ENCODE measurements around the gene EPHA8. TPM values are rescaled to one million over a fixed set of nuclear protein-coding genes. Genes with fewer than 3 reads are reported as not detected.

Gene EPHA8
- total RNA-seq, 4 donors from 2014 or later, result not detected

GRCh38 chr1:22586356-22587130, 23.3 kb downstream of the EPHA8 start:
- TF ChIP-seq, protein P1, sequence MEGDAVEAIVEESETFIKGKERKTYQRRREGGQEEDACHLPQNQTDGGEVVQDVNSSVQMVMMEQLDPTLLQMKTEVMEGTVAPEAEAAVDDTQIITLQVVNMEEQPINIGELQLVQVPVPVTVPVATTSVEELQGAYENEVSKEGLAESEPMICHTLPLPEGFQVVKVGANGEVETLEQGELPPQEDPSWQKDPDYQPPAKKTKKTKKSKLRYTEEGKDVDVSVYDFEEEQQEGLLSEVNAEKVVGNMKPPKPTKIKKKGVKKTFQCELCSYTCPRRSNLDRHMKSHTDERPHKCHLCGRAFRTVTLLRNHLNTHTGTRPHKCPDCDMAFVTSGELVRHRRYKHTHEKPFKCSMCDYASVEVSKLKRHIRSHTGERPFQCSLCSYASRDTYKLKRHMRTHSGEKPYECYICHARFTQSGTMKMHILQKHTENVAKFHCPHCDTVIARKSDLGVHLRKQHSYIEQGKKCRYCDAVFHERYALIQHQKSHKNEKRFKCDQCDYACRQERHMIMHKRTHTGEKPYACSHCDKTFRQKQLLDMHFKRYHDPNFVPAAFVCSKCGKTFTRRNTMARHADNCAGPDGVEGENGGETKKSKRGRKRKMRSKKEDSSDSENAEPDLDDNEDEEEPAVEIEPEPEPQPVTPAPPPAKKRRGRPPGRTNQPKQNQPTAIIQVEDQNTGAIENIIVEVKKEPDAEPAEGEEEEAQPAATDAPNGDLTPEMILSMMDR (IDR thresholded peaks at IDR 0.05), result no peak
- TF ChIP-seq POLR2A (IDR thresholded peaks at IDR 0.05) (no peak), EP300 (IDR thresholded peaks at IDR 0.05) (no peak)
- Histone ChIP-seq H3K4me3 (no peak overlapping the region), H3K36me3 (no peaks in the 10 kb centered on the region), H3K4me1 (no peaks in the 10 kb centered on the region), H3K9me3 (no peaks in the 10 kb centered on the region), H3K27me3 (peaks cover 0 to 29% of the 10 kb centered on the region in 2 donors), H3K27ac (no peak overlapping the region)
- no peak for DNase-seq (ENCODE audit: low spot score in 2 of 2)
- 74 to 83% methylated on average over 11 to 17 of the region's 19 CpGs for WGBS, 2 donors

- Histone ChIP-seq H3K27ac (no peak overlapping the region), H3K27me3 (peaks cover 0 to 36% of the 10 kb centered on the region in 2 donors), H3K36me3 (no peaks in the 10 kb centered on the region), H3K4me3 (no peak overlapping the region), H3K9me3 (no peaks in the 10 kb centered on the region), H3K4me1 (no peaks in the 10 kb centered on the region)
- no peak for DNase-seq (ENCODE audit: low spot score in 2 of 2)
- WGBS, 2 donors, result 68 to 79% methylated on average over 7 of the region's 7 CpGs
- TF ChIP-seq, protein P1 (IDR thresholded peaks at IDR 0.05), result no peak
- no peak for TF ChIP-seq POLR2A (IDR thresholded peaks at IDR 0.05)
These were observed 24.0 kb downstream of the EPHA8 start for GRCh38 chr1:22587247-22587646.

GRCh38 chr1:22588899-22589422, 25.7 kb downstream of the EPHA8 start:
- 74 to 82% methylated on average over 20 to 22 of the region's 24 CpGs for WGBS, 2 donors
- H3K4me1 ChIP-seq, result no peaks in the 10 kb centered on the region
- DNase-seq (ENCODE audit: low spot score in 2 of 2), result no peak
- H3K4me3 ChIP-seq, result no peak overlapping the region
- no peaks in the 10 kb centered on the region for H3K36me3 ChIP-seq
- TF ChIP-seq, protein P1 (IDR thresholded peaks at IDR 0.05), result no peak
- TF ChIP-seq POLR2A (IDR thresholded peaks at IDR 0.05) (no peak), EP300 (IDR thresholded peaks at IDR 0.05) (no peak)
- no peaks in the 10 kb centered on the region for H3K9me3 ChIP-seq
- no peak overlapping the region for H3K27ac ChIP-seq
- peaks cover 0 to 54% of the 10 kb centered on the region in 2 donors for H3K27me3 ChIP-seq

DNA sequence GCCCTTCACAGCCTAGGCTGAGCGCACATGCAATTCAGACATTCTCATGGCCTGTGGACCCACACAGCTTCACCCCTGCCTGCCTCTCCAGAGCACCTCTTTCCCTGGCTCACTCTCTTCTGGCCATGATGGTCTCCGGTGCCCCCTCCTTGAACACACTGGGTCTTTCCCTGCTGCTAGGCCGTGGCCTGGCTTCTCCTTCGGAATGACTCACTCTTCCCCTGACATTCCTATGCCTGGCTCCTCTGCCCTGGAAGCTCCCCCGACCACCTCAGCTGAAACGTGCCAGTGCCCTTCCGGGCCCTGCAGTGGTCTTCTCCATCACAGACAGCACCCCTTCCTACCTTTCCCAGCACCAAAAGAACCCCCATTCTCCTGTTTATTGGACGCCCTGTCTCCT, 28.3 kb downstream of the EPHA8 start:
- WGBS, 2 donors, result 65 to 66% methylated on average over 8 of the region's 8 CpGs

GRCh38 chr1:22592051-22592450, 28.8 kb downstream of the EPHA8 start:
- H3K4me1 ChIP-seq, result no peaks in the 10 kb centered on the region

More for the DNA sequence above, 28.3 kb downstream of the EPHA8 start:
- Histone ChIP-seq H3K4me3 (no peak overlapping the region), H3K27ac (no peak overlapping the region), H3K36me3 (no peaks in the 10 kb centered on the region), H3K9me3 (no peaks in the 10 kb centered on the region), H3K4me1 (no peaks in the 10 kb centered on the region), H3K27me3 (peaks cover 0 to 67% of the 10 kb centered on the region in 2 donors)
- DNase-seq (ENCODE audit: low spot score in 2 of 2), result no peak
- TF ChIP-seq, protein P1 (IDR thresholded peaks at IDR 0.05), result no peak
- no peak for TF ChIP-seq EP300 (IDR thresholded peaks at IDR 0.05)
- TF ChIP-seq POLR2A (IDR thresholded peaks at IDR 0.05), result no peak

More at GRCh38 chr1:22592051-22592450, 28.8 kb downstream of the EPHA8 start:
- no peak for DNase-seq (ENCODE audit: low spot score in 2 of 2)
- TF ChIP-seq, protein P1 (IDR thresholded peaks at IDR 0.05), result no peak
- Histone ChIP-seq H3K27ac (no peak overlapping the region), H3K9me3 (no peaks in the 10 kb centered on the region), H3K4me3 (no peak overlapping the region), H3K27me3 (peaks cover 0 to 65% of the 10 kb centered on the region in 2 donors), H3K36me3 (no peaks in the 10 kb centered on the region)
- 73 to 79% methylated on average over 9 of the region's 9 CpGs for WGBS, 2 donors

Measured in tibial nerve (tissue), 4 donors.